GM21390 (cell line): Measurements from ENCODE around the gene GTF2H4.
A peak's percentile ranks its signal among the peaks of the same experiment; 100 is the strongest.
"Not testable (repeated sequence)": the region's sequence is repeated elsewhere in the genome, so short reads cannot be mapped to it uniquely, and the experiment has no call there.

Experiments
- ATAC-seq: cut with Tn5 transposase; IDR thresholded peaks from one replicate; pipeline ENCODE4 v1.9.1; 2021; ENCODE audit not compliant: unreplicated experiment

GTF2H4 gene

DNA sequence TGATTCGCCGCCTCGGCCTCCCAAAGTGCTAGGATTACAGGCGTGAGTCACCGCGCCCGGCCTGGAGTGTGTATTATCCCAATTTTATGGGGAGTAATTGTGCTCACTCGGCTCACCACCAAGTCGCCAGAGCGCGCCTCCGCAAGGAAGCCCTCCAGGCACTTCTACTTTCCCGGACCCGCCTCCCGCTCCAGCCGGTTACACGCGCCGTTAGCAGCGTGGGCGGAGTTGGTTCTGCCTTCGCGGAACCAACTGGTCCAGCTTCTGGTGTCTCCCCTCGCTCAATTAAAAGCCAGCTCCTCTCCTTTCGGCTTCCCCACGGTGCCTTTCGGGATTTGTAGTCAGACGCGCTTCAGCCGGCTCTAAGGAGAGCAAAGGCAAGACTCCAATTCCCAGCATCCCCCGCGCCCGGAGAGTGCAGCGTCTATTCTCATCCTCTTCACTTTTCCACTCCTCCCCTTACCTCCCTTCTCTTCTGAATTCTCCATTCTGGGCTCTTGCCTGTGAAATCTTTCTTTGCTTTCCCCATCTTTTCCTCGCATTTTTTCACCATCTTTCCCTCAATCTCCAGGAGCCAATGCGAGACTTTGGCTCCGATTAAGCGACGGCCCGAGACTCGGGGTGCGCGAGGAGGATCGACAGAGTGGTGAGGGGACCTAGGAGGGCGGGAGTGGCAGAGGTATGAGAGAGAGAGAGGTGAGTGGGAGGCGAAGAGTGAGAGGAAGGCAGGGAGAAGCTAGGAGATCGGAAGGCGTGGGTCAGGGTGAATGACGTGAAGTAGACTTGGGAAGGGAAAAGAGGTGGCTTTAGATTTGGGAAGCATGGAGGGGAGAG is at the start of gene GTF2H4:
Gene GTF2H4, plus strand, starts transcription at position 450 of the 834 bp plus-strand sequence.
- peak; percentile 89 for ATAC-seq

GRCh38 chr6:30859726-30860125 is 48.3 kb upstream of the GTF2H4 start:
- not testable (repeated sequence) for ATAC-seq

DNA sequence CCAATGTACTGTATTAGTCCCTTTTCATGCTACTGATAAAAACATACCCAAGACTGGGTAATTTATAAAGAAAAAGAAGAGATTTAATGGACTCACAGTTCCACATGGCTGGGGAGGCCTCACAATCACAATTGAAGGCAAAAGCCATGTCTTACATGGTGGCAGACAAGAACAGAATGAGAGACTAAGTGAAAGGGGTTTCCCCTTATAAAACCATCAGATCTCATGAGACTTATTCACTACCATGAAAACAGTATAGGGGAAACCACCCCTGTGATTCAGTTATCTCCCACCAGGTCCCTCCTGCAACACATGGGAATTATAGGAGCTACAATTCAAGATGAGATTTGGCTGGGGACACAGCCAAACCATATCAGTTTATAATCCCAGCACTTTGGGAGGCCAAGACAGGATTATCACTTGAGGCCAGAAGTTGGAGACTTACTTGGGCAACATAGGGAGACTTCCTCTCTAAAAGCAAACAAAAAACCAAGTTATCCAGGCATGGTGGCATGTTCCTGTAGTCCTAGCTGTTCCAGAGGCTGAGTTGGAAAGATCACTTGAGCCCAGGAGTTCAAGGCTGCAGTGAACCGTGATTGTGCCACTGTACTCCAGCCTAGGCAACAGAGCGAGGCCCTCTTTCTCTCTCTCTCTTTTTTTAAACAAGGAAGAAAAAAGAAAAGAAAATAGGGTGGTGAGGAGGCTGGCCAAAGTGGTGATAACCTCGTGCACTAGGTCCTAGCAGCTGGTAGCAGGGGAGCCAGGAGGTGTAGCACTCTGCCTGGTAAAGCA is 46.6 kb upstream of the GTF2H4 start:
- no peak for ATAC-seq

GRCh38 chr6:30862156-30862875 is 45.7 kb upstream of the GTF2H4 start:
- ATAC-seq: no peak

DNA sequence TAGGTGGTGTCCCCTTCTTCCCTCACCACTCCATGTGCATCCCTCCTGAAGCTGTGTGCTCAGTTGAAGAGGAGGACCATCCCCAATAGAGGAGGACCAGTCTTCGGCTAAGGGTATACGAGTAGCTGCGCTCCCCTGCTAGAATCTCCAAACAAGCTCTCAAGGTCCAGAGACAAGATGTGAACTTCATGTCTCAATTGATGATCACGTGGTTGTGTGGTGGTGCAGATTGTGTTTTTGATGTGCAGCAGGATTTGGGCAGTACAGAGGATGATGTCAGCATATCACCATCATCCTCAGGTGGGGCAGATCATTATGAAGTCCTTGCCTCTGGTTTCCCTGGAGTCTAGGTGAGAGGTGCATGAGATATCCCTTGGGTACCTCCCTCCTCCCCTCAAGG is 43.7 kb upstream of the GTF2H4 start:
- no peak for ATAC-seq

DNA sequence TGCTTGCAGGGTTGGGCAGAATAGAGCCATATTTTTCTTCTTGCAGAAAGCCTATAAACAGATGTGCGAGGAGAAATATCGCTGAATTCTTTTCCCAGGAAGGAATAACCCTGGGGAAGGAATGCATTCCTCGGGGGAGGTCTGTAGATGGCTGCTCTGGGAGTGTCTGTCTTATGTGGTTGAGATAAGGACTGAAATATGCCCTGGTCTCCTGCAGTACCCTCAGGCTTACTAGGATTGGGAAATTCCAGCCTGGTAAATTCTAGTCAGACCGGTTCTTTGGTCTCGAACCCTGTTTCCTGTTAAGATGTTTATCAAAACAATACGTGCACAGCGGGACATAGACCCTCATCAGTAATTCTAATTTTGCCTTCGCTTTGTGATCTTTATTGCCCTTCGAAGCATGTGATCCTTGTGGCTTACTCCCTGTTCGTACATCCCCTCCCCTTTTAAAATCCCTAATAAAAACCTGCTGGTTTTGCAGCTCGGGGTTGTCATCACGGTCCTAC is 38.7 kb upstream of the GTF2H4 start:
- not testable (repeated sequence) for ATAC-seq

DNA sequence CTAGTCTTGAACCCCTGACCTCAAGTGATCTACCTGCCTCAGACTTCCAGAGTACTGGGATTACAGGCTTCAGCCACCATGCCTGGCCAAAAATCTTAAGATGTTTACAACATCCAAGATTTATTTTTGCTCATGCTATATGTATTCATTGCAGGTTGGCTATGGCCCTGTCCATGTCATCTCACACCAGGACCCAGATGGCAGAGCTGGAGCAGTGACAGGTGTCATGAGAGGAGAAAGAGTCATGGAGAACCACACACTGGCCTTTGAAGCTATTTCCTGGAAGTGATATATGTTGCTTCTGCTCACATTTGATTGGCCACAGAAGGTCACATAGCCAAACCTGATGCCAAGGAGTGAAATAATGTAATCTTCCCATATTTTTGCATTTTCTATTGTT is 37.5 kb upstream of the GTF2H4 start:
- ATAC-seq: no peak

- ATAC-seq: no peak
These were observed 36.3 kb upstream of the GTF2H4 start for GRCh38 chr6:30871592-30872183.

DNA sequence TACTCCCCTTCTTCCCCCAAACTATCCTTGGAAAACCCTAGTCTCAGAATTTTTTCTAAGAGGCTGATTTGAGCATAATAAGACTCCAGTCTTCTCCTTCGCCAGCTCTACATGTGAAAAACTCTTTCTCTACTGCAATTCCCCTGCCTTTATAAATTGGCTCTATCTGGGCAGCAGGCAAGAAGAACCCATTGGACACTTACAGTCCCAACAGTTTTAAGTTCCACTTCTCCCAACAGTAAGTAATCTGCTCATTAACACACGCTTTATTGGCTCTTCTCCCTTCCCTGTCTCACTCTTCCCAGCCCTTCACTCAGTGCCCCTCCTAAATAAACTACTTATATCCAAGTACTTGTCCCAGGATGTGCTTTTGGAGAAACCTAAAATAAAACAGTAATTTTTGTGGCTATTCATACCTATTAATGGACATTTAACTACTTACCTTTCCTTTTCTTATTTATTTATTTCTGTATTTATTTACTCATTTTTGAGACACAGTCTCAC is 34.8 kb upstream of the GTF2H4 start:
- ATAC-seq: no peak

DNA sequence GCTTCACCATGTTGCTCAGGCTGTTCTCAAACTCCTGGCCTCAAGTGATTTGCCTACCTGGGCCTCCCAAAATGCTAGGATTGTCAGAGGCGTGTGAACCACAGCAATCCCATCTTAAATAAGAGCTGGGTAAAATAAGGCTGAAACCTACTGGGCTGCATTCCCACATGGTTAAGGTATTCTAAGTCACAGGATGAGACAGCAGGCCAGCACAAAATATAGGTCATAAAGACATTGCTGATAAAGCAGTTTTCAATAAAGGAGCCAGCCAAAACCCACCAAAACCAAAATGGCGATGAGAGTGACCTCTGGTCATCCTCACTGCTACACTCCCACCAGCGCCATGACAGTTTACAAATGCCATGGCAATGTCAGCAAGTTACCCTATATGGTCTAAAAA is 34.2 kb upstream of the GTF2H4 start:
- ATAC-seq: not testable (repeated sequence)

GRCh38 chr6:30875244-30876038 is 32.6 kb upstream of the GTF2H4 start:
- no peak for ATAC-seq

DNA sequence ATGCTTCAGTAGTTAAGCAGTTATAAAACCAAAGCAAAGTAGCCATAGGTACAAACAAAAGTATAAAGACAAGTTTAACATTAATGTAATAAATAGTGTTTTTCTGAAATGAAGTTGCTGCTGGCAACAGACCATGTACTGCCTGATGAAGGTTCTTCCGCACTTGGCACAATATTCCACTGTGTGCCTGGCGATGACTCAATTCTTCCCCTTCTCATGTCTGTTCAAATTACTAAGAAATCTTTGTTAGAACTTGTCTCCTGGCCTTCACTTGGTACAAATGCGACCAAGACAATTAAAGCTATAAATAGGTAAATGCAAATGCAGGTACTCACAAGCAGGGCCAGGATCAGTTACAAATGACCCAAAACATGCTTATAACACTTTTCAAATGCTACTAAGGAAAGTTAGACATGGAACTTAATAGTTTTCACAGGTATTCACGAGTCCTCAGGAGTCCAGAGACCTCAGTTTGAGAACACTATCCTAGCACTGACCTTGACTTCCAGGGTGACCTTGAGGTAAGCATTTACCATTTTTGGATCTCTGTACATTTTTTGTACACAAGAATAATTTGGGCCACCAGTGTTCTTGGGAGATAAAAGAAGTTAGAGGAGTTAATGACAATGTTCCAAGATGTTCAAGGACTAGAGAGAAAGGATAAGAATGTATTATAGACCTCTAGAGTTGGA is 31.8 kb upstream of the GTF2H4 start:
- ATAC-seq: no peak

DNA sequence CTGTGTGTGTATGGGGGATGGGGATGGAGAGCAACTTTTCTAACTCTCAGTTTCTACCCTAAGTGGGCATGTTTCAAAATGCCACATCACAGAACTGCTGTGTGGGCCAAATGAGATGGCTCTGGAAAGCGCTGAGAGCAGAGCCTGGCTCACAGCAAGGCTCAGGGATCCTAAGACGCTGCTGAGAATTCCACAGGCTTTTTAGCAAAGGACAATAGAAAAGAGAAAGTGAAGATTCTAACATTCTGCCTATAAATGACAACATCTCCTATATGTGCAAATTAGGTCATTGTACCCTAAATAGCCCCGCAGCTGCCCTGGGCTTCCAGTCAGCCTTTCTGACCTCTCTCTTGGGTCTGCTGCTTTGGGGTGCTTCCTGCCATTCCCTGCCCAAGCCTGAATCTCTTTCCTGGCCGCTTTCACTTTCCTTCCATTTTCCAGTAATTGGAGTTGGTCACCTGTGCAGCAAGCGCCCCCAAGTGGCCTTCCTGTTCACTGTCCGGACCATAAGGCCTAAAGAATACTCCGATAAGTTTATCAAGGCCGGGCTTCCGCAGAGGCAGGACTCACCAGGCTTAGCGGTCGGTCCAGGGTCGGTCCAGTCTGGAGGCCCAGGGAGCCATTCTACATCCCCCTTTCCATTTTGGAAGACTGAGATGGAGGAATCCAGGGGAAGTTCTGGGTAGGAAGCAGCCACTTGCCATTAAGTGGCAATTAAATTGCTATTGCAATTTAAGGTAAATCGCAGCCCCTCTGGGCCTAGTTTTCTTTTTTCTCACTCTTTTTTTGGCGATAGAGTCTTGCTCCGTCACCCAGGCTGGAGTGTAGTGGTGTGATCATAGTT is 30.4 kb upstream of the GTF2H4 start:
- no peak for ATAC-seq

GRCh38 chr6:30879684-30880427 is 28.2 kb upstream of the GTF2H4 start:
- no peak for ATAC-seq

DNA sequence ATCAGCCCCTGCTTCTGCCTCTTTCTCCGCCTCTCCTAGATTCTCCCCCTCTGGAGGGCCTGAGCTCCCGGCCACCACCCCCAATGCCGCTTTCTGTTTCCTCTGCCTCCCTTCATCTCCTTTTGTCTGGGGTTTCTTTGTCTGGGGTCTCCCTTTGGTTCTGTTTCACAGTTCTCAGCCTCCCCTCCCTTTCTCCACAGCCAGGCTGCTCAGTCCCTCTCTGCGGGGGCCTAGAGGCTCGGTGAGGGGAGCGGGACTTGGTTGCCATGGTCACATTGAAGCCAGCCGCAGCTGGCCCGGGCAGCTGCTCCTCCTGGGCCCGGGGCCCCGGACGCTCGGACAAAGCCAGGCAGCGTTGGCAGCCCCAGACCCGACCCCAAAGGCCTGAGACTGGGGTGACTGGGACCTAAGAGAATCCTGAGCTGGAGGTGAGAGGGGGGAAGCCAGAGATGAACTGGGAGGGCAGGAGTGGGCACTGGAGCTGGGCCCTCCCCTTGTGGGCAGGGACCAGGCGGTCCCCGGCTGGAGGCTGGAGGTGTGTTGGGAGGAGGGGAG is 27.2 kb upstream of the GTF2H4 start:
- no peak for ATAC-seq

- ATAC-seq: no peak
These were observed 26.4 kb upstream of the GTF2H4 start for GRCh38 chr6:30881392-30882203.
